ENCODE data around the gene NFAT5.

Gene NFAT5

DNA sequence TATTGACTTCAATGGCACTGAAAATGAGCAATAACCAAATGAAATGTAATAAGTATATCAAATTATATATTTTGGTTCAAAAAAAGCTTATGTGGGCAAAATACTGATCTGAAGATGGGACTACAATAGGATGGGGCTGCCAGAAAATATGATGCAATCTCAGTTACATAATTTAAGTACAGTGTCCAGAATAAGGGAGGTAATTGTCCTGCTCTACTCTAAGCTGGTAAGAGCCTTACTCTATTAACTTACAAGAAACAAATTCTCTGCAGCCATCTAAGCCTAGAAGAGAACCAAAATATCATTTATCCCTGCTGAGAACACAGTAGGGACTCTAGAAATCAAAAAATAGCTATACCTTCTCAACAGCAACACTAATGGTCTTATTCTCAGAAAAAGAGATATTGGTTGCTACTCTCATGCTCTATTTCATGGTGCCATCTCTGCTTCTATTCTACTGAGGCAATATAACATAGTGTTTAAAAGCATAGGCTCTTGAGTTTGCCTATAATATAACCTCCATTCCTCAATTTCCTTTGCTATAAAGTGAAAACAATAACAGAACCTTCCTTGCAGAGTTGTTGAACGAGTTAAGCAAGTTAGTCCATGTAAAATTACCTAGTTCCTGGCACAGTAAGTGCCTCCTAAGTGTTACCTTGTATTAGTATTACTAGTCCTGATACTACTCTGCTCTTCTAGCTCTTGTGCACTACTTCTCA is 140.6 kb downstream of the NFAT5 start:
- peak overlapping the region; percentile 73 for H3K27ac ChIP-seq
- TF ChIP-seq, protein P1, sequence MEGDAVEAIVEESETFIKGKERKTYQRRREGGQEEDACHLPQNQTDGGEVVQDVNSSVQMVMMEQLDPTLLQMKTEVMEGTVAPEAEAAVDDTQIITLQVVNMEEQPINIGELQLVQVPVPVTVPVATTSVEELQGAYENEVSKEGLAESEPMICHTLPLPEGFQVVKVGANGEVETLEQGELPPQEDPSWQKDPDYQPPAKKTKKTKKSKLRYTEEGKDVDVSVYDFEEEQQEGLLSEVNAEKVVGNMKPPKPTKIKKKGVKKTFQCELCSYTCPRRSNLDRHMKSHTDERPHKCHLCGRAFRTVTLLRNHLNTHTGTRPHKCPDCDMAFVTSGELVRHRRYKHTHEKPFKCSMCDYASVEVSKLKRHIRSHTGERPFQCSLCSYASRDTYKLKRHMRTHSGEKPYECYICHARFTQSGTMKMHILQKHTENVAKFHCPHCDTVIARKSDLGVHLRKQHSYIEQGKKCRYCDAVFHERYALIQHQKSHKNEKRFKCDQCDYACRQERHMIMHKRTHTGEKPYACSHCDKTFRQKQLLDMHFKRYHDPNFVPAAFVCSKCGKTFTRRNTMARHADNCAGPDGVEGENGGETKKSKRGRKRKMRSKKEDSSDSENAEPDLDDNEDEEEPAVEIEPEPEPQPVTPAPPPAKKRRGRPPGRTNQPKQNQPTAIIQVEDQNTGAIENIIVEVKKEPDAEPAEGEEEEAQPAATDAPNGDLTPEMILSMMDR (conservative IDR thresholded peaks at IDR 0.05), result no peak

DNA sequence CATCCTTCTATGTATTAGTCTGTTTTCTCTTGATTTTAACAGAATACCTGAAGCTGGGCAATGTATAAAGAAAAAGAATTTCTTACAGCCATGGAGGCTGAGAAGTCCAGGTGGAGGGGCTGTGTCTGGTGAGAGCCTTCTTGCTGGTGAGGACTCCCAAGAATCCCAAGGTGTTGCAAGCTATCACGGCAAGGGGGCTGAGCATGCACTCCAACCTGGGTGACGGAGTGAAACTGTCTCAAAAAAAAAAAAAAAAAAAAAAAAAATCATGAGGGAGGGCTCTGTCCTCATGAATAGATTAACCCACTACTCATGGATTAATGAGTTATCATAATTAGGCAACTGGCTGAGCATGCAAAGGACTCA is 141.2 kb downstream of the NFAT5 start:
- H3K27ac ChIP-seq, result peak overlapping the region; percentile 73
- TF ChIP-seq, protein P1 (conservative IDR thresholded peaks at IDR 0.05), result no peak

DNA sequence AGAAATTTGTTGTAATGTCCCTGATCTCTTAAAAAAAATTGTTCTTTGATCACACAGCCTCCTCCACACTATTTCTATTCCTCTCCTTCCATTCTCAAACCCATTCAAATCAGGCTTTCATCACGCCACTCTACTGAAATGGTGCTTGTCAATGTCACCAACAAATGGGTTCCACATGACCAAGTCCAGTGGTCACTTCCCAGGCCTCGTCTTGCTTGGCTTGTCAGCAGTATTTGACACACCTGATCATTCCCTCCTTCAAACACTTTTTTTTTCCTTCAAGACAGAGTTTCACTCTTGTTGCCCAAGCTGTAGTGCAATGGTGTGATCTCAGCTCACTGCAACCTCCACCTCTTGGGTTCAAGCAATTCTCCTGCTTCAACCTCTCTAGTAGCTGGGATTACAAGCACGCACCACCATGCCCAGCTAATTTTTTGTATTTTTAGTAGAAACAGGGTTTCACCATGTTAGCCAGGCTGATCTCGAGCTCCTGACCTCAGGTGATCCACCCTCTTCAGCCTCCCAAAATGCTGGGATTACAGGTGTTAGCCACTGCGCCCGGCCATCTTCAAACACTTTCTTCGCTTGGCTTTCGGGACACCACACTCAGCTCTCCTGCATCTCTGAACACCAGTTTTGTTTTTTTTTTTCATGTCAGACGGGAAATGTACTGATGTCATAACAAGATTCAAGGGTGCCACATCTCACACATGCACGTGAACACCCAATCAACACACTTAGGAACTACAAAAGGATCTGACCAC is 142.3 kb downstream of the NFAT5 start:
- TF ChIP-seq, protein P1 (conservative IDR thresholded peaks at IDR 0.05), result no peak

DNA sequence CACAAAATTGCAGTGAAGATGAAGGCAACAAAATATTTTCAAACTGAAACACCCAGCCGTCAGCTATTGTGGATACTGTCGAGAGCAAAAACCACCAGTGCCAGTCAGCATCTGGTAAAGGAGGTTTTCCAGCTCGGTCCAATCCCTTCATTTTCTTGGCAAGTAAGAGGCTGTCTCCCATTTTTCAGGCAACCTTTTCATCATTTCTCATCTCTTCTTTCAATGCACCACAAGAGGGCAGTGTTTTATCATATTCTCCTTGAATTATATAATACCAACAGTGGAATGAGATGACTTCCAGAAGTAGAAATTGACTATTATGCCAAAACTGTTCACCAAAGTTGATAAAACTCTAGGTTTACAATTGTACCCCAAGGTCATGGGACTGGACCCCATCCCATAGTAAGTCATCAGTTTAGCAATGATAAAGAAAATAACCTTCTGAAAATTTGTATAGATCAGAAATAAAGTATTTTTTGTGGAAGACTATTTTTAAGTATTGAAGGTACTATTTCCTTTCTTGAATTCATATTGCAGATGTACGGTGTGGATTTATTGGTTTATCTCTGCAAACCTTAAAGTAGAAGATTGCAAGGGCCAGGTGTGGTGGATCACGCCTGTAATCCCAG is 143.8 kb downstream of the NFAT5 start:
- no peak overlapping the region; the same call in none of the 2 replicates for H3K27ac ChIP-seq

More for the DNA sequence above, 142.3 kb downstream of the NFAT5 start:
- no peak overlapping the region for H3K27ac ChIP-seq

DNA sequence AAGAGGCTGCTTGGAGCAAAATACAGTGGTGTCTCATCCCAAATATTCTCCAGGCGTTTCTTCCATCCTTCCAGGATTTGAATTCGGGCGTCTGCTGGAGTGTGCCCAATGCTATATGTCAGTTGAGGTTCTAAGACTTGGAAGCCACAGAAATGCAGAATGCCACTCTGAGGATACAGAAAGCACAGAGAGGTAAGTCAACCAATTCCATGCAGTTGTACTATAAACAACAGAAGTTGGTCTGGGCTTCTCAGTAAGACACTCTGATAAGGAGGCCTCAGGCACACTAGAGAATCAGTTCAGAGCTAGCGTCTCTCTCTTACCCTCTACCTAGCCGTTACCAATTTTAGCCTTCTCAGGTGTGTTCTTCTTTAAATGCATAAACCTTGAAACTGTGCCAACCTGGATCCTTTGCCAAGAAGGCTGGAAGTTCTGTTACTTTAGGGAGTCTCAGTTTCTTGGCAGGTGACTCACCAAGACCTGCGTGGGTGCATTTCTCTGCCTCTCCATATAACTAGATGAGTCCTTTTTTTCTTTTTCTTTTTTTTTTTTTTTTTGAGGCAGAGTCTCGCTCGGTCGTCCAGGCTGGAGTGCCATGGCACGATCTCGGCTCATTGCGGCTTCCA is 145.5 kb downstream of the NFAT5 start:
- H3K27ac ChIP-seq, result peak overlapping the region; percentile 31
- TF ChIP-seq, protein P1 (conservative IDR thresholded peaks at IDR 0.05), result no peak

More for the DNA sequence above, 143.8 kb downstream of the NFAT5 start:
- TF ChIP-seq, protein P1 (conservative IDR thresholded peaks at IDR 0.05), result peak; percentile 66

DNA sequence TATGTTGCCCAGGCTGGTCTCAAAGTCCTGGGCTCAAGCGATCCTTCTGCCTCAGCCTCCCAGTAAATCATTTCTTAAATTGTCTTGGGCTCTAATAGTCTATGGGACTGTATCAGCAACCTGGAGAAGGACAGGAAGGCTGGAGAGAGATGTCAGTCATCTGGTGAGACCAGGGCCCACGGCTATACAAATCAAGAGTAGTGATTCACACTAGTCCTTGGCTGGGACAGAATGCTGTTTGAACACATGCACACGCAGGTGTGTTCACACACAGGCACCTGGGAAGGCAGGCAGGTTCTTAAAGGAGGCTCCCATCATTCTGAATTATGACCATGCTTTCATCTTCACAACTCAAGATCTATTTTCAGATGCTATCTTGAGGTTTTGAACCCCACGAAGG is 146.5 kb downstream of the NFAT5 start:
- TF ChIP-seq, protein P1 (conservative IDR thresholded peaks at IDR 0.05), result no peak

More for the DNA sequence above, 146.5 kb downstream of the NFAT5 start:
- no peak overlapping the region for H3K27ac ChIP-seq

All from VCaP (cell line).